Psoas muscle (tissue), 8 donors: ENCODE data around the gene KRT1. TPM values are rescaled to one million over a fixed set of nuclear protein-coding genes. Genes with fewer than 3 reads are reported as not detected.

Source experiments
- ATAC-seq, 4 donors: fragments of 200-7000 bp; cut with Tn5 transposase; one replicate each; pipeline ENCODE4 v1.9.1; 2020; ENCODE audit warnings: moderate library complexity in 3 of 4, mild to moderate bottlenecking in 2 of 4
- DNase-seq, 2 donors: peaks; one replicate each; pipeline ENCODE4 v3.0.0-alpha.2; 2020
- H3K27ac ChIP-seq: fragments of 200-600 bp; one replicate; pipeline ENCODE4 v1.8.0; 2022
- H3K27me3 ChIP-seq, 3 donors: fragments of 200-600 bp in 1 of 3; one replicate each; pipeline versions ENCODE4 v1.6.1 to v1.8.0; 2013 to 2022; ENCODE audit warnings: low read length in 2 of 3, mild to moderate bottlenecking in 2 of 3, moderate library complexity in 1 of 3; ENCODE audit not compliant: insufficient read depth in 3 of 3
- H3K36me3 ChIP-seq, 2 donors: fragments of 200-600 bp in 1 of 2; one replicate each; pipeline versions ENCODE4 v1.6.1 to v1.8.0; 2013 to 2022; ENCODE audit warnings: low read depth in 1 of 2, mild to moderate bottlenecking in 1 of 2, moderate library complexity in 1 of 2; ENCODE audit not compliant: insufficient read depth in 1 of 2
- H3K4me1 ChIP-seq: fragments of 200-600 bp; one replicate; pipeline ENCODE4 v1.8.0; 2022
- H3K4me3 ChIP-seq: fragments of 200-600 bp; one replicate; pipeline ENCODE4 v1.8.0; 2022; ENCODE audit warnings: mild to moderate bottlenecking
- H3K9me3 ChIP-seq: fragments of 200-600 bp; one replicate; pipeline ENCODE4 v1.8.0; 2022
- CTCF ChIP-seq: fragments of 200-600 bp; IDR thresholded peaks from one replicate; pipeline ENCODE4 v1.8.0; 2022; ENCODE audit warnings: antibody characterized with exemption
- WGBS, 3 donors: extraction: QIAGEN DNeasy Blood & Tissue Kit; methylation state at CpG; one replicate each; pipeline versions ENCODE4 v1.1.6 to v1.1.7; 2013; 5-methylcytosine and 5-hydroxymethylcytosine counted together
- intact Hi-C, 2 donors: fragments of 100-400 bp; cut with DNase I; formaldehyde crosslinking; loops; one replicate each; pipeline versions ENCODE4 v1.11.0 to v1.14.2; 2022
- polyA plus RNA-seq, 3 donors: library from polyadenylated mRNA; stranded (reverse); fragments of 200-250 nt; gene quantifications; one replicate each; pipeline ENCODE4 v1.2.3, GENCODE V29; 2013
- total RNA-seq, 4 donors: library from RNA; stranded (reverse); fragmentation: NEBNext Ultra II Directional in 2 of 4; extraction: Animal tissue kit (Norgen Biotek cat#: 25700) in 2 of 4; gene quantifications; one replicate each; pipeline versions ENCODE4 v1.2.1 to v1.2.4, GENCODE V29; 2021 to 2023
- donor health status: healthy with polysubstance abuse.
- donor health status: DM: no; HTN: no; CAD: no; lungs with moderate emphysema.
- donor health status: Bipolar disorder and iron deficiency.
- donor health status: healthy.
- donor health status: DM: yes; HTN: yes; CAD: no.
- donor health status: DM: no; HTN: no; CAD: no.
- donor health status: DM: no; HTN: no; CAD: no.
- donor health status: DM: yes; HTN: yes; CAD: no.

KRT1 gene
- total and polyA plus RNA-seq, 7 donors, result 0.13 to 1.1 (median 0.20) TPM; not detected in 3

- TF ChIP-seq CTCF, result no peak
- Histone ChIP-seq H3K4me3 (no peak overlapping the region), H3K9me3 (no peaks in the 10 kb centered on the region), H3K36me3 (no peaks in the 10 kb centered on the region), H3K27ac (no peak overlapping the region), H3K4me1 (no peaks in the 10 kb centered on the region), H3K27me3 (peaks cover 0 to 14% (median 0%) of the 10 kb centered on the region in 3 donors)
- 53 to 61% (median 54%) methylated on average over 2 of the region's 2 CpGs for WGBS, 3 donors
- intact Hi-C loops, result no loop called here
- DNase-seq, result no peak
- no peak for ATAC-seq
Observed at GRCh38 chr12:52627395-52628110, 52.7 kb downstream of the KRT1 start.

Other genes with a start within 250 kb of the KRT1 start
- not detected for gene KRT75, start 246.0 kb downstream of the KRT1 start, total RNA-seq
- not detected for gene KRT75, start 246.0 kb downstream of the KRT1 start, polyA plus RNA-seq
- gene KRT6B, start 228.3 kb downstream of the KRT1 start, total RNA-seq, result under 1 TPM in 2 of 4 donors, not detected in 2; 0.26 to 0.32 TPM
- gene KRT6B, start 228.3 kb downstream of the KRT1 start, polyA plus RNA-seq, result under 1 TPM in 2 of 3 donors, not detected in 1; 0.04 TPM
- gene KRT6C, start 206.6 kb downstream of the KRT1 start, total RNA-seq, result under 1 TPM in 2 of 4 donors, not detected in 2; 0.21 to 0.24 TPM
- under 1 TPM in 1 of 3 donors, not detected in 2; 0.04 TPM for gene KRT6C, start 206.6 kb downstream of the KRT1 start, polyA plus RNA-seq
- gene KRT6A, start 187.2 kb downstream of the KRT1 start, total RNA-seq, result 1 to 10 TPM in 2 of 4 donors, under 1 TPM in 1, not detected in 1; 0.53 to 1.4 (median 1.2) TPM
- under 1 TPM; 0.13 to 0.51 (median 0.35) TPM for gene KRT6A, start 187.2 kb downstream of the KRT1 start, polyA plus RNA-seq
- gene KRT5, start 160.0 kb downstream of the KRT1 start, total RNA-seq, result 1 to 10 TPM in 1 of 4 donors, under 1 TPM in 2, not detected in 1; 0.61 to 1.4 (median 0.85) TPM
- gene KRT5, start 160.0 kb downstream of the KRT1 start, polyA plus RNA-seq, result under 1 TPM; 0.21 to 0.86 (median 0.48) TPM
- gene KRT71, start 127.3 kb downstream of the KRT1 start, total RNA-seq, result not detected
- not detected for gene KRT71, start 127.3 kb downstream of the KRT1 start, polyA plus RNA-seq
- gene KRT74, start 106.6 kb downstream of the KRT1 start, total RNA-seq, result not detected
- gene KRT74, start 106.6 kb downstream of the KRT1 start, polyA plus RNA-seq, result not detected
- not detected for gene KRT72, start 78.9 kb downstream of the KRT1 start, total RNA-seq
- gene KRT72, start 78.9 kb downstream of the KRT1 start, polyA plus RNA-seq, result not detected
- not detected for gene KRT73, start 61.8 kb downstream of the KRT1 start, total RNA-seq
- not detected for gene KRT73, start 61.8 kb downstream of the KRT1 start, polyA plus RNA-seq
- not detected for gene KRT2, start 28.2 kb downstream of the KRT1 start, total RNA-seq
- gene KRT2, start 28.2 kb downstream of the KRT1 start, polyA plus RNA-seq, result not detected
- gene KRT77, start 23.1 kb upstream of the KRT1 start, total RNA-seq, result not detected
- under 1 TPM in 2 of 3 donors, not detected in 1; 0.01 to 0.04 TPM for gene KRT77, start 23.1 kb upstream of the KRT1 start, polyA plus RNA-seq
- not detected for gene KRT76, start 96.9 kb upstream of the KRT1 start, total RNA-seq
- not detected for gene KRT76, start 96.9 kb upstream of the KRT1 start, polyA plus RNA-seq
- gene KRT3, start 115.7 kb upstream of the KRT1 start, total RNA-seq, result not detected
- gene KRT3, start 115.7 kb upstream of the KRT1 start, polyA plus RNA-seq, result not detected
- under 1 TPM in 2 of 4 donors, not detected in 2; 0.12 to 0.15 TPM for gene KRT4, start 133.7 kb upstream of the KRT1 start, total RNA-seq
- 1 to 10 TPM in 1 of 3 donors, under 1 TPM in 1, not detected in 1; 0.72 to 1.7 TPM for gene KRT4, start 133.7 kb upstream of the KRT1 start, polyA plus RNA-seq
- not detected for gene KRT79, start 153.9 kb upstream of the KRT1 start, total RNA-seq
- under 1 TPM in 2 of 3 donors, not detected in 1; 0.03 to 0.05 TPM for gene KRT79, start 153.9 kb upstream of the KRT1 start, polyA plus RNA-seq
- gene KRT78, start 168.6 kb upstream of the KRT1 start, total RNA-seq, result not detected
- gene KRT78, start 168.6 kb upstream of the KRT1 start, polyA plus RNA-seq, result under 1 TPM in 1 of 3 donors, not detected in 2; 0.04 TPM
- 1 to 10 TPM in 1 of 4 donors, under 1 TPM in 3; 0.54 to 1.3 (median 0.75) TPM for gene KRT8, start 224.7 kb upstream of the KRT1 start, total RNA-seq
- 1 to 10 TPM in 2 of 3 donors, under 1 TPM in 1; 0.59 to 1.2 (median 1.2) TPM for gene KRT8, start 224.7 kb upstream of the KRT1 start, polyA plus RNA-seq